Endometrial microvascular endothelial cells (primary cell): ENCODE measurements around the gene GRPEL1. TPM values are rescaled to one million over a fixed set of nuclear protein-coding genes. Genes with fewer than 3 reads are reported as not detected.

ENCODE experiments used
- in situ Hi-C: cut with HindIII; loops from 2 replicates; pipeline ENCODE4 v1.10.0; 2017; ENCODE audit warnings: low sequenced_read_pairs, low pct_unique_long_range_greater_than_20kb; ENCODE audit errors: inconsistent ontology term
- total RNA-seq: library from RNA; depleted of rRNA; stranded (reverse); fragments of >200 nt; gene quantifications from one replicate; pipeline ENCODE4 v1.2.3, GENCODE V29; 2015; ENCODE audit errors: inconsistent ontology term

GRPEL1 gene
- total RNA-seq, 1 donor from 2014 or later = 34.6 TPM

GRCh38 chr4:7051144-7051495, 16.7 kb downstream of the GRPEL1 start:
- in situ Hi-C loops = no loop called here

- in situ Hi-C loops = no loop called here
These were observed 17.3 kb downstream of the GRPEL1 start for GRCh38 chr4:7050481-7051143.

DNA sequence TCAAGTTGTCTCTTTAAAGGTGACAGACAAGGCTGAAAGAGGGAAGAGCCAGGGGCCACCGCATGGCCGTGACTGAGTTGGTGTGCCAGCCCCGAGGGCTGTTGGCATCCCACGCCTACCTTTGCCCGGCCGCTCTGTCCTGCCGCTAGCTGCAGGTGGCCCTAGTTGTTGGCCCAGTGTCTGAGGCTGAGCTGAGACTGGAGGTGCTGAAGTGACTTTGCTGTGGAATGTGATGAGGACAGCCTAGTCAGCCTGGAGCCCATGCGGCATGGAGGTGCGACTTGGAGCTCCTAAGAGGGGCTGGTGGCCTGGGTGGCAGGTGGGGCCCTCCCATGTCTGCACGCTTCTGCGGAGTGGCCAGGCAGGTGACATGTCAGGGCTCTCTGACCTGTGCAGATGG, 18.1 kb downstream of the GRPEL1 start:
- in situ Hi-C loops = no loop called here

DNA sequence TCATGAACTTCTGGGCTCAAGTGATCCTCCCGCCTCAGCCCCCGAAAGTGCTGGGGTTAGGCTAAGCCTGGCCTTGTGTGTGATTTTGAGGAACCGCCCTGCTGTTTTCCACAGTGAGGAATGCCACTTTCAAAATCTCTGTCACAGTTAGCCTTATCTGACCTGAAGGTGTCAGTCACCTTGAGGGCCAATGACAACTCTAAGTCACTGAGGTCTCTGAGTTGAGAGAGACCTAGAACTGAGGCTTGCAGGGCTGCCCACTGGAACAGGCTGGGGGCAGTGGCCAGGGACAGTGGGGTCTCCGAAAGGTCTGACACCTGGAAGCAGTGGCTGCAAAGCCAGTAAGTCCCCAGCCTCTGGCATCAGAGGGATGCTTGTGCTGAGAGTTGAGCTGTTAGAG, 18.6 kb downstream of the GRPEL1 start:
- in situ Hi-C loops = no loop called here

DNA sequence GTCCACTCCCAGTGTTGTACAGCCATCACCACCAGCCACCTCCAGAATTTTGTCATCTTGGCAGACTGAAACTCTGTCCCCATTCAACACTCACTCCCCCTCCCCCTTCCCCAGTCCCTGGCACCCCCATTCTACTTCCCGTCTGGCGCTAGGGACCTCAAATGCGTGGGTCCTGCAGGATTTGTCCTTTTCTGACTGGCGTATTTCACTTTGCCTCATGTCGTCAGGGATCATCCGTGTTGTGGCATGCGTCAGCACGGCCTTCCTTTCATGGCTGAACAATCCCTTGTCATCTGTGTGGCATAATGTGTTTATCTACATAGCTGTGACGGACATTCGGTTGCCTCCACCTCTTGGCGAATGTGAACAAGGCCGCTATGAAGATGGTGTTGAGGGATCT, 19.2 kb downstream of the GRPEL1 start:
- in situ Hi-C loops = no loop called here

DNA sequence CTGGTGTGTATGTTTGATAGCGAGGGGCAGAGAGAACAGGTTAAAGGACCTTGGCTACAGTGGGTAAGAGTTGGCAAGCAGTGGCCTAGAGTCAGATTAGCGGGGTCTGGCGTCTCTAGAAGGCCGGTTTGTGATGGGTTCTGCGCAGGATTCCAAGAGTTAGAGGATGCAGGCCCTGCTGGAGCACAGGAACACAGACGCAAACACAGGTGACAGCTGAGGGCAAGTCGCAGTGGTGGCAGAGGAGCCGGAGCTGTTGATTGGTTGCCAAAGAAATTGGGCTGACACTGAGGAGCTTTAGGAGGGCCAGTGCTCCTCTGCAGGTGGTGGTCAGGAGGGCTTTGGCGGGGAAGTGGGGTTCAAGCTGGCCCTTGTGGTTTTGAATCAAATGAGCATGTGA, 20.9 kb downstream of the GRPEL1 start:
- in situ Hi-C loops = no loop called here

- in situ Hi-C loops = no loop called here
These were observed 21.6 kb downstream of the GRPEL1 start for GRCh38 chr4:7045961-7046921.

- in situ Hi-C loops = no loop called here
These were observed 22.3 kb downstream of the GRPEL1 start for GRCh38 chr4:7045553-7045952.

- in situ Hi-C loops = no loop called here
These were observed 23.5 kb downstream of the GRPEL1 start for GRCh38 chr4:7044137-7044930.

GRCh38 chr4:7043284-7044136, 24.4 kb downstream of the GRPEL1 start, which contains the start of gene TADA2B:
Gene TADA2B, plus strand, starts transcription at chr4:7043372. Its CDS starts 208 bp downstream, at chr4:7043580.
- in situ Hi-C loops = no loop called here

DNA sequence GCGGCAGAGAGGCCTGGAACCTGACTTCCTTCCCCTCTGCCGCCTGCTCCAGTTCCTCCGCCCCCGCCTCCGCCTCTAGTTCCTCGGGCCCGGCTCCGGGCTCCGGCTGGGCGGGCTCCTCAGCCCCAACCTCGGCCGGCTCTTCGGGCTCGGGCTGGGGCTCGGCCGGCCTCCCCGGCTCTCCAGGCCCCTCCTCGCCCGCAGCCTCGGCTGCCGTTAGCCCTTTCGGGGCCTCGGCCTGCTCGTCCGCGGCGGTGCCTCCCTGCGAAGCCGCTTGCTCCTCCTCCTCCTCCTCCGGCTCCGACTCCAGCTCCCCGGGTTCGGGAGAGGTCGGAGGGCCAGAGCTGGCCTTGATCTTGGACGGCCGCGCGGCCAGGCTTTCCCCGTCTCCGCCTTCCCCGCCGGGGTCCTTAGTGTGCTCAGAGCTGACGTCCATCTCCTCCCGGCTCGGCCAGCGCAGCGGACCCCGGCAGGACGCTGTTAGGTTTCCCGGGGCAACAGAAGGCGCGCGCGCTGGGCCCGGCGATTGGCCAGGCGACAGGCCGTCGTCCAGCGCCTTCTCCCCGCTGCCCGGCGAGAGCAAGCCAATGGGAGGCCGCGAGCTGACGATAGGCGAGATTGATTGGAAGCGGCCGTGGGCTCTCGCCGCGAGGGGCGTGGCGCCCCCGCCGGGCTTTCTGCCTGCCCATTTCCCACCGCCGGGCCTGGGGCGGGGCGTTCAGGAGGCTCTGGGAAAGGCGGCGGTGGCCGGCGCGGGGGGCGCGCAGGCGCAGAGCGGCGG, 25.2 kb downstream of the GRPEL1 start:
- in situ Hi-C loops = no loop called here

GRCh38 chr4:7041801-7042502, 25.9 kb downstream of the GRPEL1 start:
- in situ Hi-C loops = no loop called here

- in situ Hi-C loops = no loop called here
These were observed 26.6 kb downstream of the GRPEL1 start for GRCh38 chr4:7041246-7041645.

- in situ Hi-C loops = no loop called here
These were observed 27.1 kb downstream of the GRPEL1 start for GRCh38 chr4:7040765-7041164.

DNA sequence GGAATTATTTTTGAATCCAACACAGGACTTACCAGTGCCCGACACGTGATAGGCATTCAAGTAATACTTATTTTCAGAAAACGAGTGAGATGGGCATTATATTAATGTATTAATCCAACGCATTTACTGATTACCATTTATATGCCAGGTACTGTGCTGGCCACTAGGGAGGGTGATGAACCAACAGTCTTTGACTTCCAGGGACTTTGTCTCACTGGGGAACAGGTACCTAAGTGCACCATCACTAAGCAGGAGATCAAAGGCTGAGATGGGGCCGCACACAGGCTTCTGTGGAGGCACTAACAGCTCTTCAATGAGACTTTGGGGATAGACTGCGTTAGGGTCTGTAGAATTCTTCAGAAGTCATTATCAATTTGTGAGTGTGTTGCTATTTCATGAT, 30.4 kb downstream of the GRPEL1 start:
- in situ Hi-C loops = no loop called here

DNA sequence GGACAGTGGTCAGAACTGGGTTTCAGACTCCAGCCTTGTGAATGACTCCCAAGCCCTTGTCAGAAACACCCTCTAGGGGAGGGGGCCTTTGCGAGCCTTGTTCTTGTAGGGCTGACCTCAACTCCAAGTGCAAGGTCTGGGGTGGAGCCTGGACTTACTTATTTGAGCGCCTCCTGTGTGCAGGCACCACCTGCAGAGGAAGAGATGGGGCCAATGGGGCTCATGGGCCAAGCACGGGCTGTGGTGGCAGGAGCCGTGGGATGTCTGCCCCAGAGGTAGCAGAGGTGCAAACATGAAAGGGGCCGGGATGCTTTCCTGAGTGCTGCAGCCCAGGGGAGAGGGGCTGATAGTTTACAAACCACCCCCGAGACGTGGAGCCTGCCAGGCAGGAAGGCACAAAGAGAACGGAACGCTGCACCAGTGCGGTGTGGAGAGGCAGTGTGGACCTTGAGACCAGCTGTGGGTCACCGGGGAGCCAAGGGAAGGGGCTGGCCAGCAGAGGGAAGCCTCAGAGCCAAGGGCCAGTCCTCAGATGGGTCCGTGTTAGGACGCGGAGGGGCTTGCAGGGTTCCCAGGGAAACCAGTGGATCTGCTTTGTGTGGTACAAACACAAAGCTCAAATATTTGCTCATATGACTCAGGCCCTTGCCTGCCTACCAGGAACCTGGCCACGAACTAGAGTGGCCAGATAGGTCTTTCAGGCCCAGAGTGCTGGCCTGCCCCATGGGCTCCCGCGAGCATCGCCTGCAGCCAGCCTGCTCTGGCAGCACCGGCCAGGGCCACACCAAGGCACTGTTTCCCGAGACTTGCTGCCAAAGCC, 33.4 kb downstream of the GRPEL1 start:
- in situ Hi-C loops = no loop called here
